Measurements from ENCODE around the gene INS.
"Not testable (repeated sequence)": the region's sequence is repeated elsewhere in the genome, so short reads cannot be mapped to it uniquely, and the experiment has no call there.

Gene INS

GRCh38 chr11:2180789-2181370, 19.9 kb upstream of the INS start:
- DNase-seq = no peak

- DNase-seq = no peak
Measured at GRCh38 chr11:2180347-2180746, 19.3 kb upstream of the INS start.

DNA sequence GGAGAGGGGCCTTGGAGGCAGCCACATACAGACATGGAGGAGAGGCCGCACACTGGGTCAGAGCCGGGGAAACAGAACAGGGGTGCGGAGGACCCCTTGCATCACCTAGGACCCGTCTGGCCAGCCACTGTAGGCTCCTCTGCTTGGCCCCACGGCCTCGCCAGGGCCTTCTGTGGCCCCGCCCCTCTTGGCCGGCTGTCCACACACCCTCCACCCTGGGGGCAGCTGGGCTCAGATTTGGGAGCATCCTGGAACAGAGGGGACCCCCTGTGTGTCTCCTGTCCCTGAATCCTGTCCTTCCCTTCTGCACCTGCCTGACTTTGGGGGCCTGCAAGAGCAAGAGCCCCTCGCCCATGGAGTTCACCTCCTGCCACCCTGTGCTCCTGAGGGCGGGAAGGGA, 18.5 kb upstream of the INS start:
- no peak for DNase-seq

- no peak for DNase-seq
Measured at GRCh38 chr11:2178906-2179494, 18.0 kb upstream of the INS start.

DNA sequence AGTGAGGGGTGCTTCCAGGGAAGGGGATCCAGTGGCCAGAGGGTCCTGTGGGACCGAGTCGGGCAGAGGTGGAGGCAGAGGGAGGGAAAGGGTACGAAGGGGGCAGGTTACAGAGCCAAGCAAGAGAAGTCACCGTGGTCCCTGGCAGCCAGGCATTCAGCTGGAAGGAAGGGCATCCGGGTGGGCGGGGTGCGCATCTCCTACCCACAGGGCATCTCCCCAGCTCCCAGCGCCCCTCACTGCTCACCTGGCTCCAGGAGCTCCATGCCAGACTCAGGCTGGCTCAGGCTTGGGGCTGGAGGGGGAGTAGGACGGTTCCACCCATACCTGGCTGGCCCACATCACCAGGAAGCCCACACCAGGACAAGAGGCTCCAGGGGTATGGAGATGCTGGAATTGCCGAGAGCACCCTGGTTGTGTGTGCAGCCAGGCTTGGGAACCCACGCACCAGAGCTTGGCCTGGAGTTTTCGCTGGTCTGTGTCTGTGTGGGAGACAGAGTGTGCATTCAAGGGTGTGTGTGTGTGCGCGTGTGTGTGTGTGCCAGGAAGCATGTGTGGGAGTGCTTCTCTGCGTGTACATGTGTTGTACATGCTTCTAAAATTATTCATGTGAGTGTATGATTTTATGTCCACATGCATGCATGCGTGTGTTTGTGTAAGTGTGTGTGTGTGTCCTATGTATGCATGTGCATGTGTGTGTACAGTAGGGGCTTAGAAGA, 17.2 kb upstream of the INS start:
- not testable (repeated sequence) for DNase-seq

DNA sequence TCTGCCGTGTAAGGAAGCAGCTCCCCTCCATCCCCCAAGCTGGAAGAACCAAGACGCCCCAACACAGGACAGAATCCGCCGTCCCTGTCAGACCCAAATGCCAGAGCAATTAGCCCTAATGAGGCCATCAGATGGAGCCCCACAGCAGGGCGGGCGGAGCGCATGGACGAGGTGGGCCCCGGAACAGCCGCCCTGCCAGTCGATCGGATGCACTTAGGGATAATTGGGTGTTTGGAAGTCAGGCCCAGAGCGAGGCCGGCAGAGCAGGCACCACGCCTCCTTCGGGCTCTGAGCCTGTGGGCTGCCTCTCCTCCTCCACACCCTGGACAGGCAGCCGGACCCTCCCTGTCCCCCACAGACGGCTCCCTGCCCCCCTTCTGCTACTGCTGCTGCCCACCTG, 16.1 kb upstream of the INS start:
- no peak for DNase-seq

DNA sequence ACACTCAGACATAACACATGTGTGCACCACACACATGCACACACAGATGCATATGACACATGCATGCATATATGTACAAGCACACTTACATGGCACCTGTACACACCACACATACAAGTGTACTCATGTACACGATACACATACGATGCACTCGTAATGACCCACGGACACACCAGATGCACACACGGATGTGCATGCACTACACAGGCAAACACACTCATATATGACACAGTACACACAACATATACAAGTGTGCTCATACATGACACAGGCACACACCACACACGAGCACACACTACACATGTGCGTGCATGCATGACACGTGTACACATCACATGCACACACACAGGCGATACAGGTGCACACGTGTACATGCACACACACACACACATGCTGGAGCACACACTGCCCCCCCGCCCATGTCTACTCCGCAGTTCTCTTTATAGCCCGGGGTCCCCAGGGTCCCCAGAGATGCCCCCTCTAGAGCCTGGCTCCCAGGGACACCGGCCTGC, 15.4 kb upstream of the INS start:
- DNase-seq = no peak

DNA sequence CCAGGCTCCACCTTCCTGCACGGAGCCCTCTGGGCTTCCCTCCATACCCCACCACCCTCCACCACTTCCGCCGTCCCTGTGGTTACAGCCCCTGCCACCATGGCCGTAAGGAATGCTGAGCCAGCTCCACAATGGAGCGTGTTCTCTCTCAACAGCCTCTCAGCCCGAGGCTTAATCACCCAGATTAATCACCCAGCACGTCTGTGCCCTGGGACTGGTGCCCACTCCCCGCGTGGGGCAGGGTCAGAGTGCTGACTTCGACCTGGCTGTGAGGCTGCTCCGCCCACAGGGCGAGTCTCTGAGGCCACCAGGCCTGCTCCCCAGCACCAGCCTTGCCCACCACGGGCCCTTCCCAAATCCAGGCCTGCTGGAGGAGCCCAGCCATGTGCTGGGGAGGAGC, 14.7 kb upstream of the INS start:
- DNase-seq = no peak

DNA sequence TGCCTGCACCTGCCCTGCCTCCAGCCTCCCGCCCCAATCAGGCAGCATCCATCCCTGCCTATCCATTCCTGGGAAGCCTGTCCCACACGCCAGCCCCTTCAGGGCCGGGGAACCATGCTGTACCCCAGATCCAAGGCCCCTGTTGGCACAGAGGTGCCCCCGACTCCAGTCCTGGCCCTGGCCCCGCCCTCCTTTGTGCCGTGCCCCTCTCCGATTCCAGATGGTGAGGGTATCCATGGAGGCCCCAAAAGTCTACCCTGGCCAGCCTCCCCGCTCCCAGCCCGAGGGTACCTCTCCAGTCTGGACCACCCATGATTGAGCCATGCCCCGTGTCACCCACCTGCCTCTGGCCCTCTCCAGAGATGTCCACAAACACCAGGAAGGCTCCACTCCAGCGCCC, 13.4 kb upstream of the INS start:
- no peak for DNase-seq

DNA sequence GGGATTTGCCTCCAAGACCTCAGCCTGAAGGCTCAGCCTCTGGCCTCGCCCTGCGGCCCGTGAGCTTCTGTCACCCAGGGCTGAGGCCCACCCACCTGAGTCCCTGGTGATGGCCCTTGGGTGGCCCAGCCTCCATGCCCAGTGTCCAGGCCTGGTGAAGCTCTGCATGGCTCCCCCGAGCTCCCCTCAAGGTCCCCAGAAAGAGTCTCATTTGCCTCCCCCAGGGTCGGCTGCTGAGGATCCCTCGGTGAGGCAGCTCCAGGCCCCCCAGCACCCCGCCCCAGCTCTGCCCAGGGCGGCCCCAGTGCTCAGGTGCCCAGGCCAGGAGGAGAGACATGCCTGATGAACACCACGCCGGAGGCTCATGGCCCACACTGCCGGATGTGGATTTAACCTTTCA, 12.8 kb upstream of the INS start:
- DNase-seq = no peak

DNA sequence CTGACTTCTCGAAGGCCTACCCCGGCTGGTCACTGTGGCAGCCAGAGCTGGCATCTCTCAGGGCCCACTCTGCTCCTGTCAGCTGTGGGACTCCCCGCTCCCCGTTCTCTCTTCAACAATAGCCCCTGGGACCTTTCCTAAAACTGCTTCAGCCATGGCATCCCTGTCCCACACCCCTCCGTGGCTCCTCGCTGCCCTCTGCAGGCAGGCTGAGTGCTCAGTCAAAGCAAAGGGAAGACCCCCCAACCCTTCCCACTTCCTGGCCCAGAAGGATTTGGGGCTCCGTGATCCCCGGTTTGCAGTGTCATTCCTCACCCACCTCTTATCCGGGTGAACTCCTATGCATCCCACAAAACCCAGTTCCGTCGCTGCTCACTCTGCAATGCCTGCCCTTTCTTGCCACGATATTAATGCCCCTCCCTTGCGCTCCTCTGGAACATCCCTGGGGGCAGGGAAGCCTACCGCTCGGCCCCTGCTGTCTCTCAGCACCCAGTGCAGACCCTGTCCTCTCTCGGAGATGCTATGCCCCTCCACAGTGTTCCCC, 12.2 kb upstream of the INS start:
- no peak for DNase-seq

DNA sequence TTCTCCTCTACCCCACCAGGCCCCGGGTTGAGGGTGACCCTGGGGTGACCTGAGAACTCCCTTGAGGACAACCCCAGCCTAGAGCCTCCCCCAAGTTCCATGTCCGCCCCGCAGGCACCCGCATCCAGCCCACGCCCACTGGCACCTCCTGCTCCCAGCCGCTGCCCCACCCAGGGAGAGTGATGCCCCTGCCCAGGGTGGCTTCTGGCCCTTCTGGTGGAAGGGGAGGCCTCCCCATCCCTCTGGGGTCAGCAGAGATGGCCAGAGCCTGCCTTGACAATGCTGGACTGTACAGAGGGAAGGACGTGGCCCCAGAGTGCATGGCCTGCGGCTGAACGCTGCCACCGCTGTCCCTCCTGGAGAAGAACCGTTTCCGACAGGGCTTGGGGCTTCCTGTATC, 11.7 kb upstream of the INS start:
- DNase-seq = no peak

DNA sequence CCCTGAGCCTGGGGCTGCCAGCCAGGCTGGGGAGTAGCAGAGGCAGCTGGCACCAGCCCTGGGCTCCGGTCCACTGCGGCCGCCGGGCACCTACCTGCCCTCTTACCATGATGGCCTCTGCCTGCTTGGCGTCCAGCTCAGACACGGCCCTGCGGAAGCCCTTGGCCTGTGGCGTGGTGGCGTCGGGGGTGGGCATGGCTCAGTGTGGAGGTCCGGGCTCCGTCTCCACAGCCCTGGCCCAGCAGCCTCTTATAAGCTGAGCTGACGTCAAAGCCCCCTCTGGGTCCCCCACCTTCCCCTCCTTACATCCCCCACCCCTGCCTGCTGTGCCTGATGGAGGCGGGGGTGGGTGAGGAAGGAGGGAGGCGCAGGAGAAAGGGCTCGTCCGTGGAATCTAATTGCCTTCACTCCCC, 10.6 kb upstream of the INS start, which contains the start of gene TH:
Gene TH, minus strand, starts transcription at position 225 of the 413 bp plus-strand sequence. Its CDS starts 29 bp downstream, at position 196.
- DNase-seq = no peak

DNA sequence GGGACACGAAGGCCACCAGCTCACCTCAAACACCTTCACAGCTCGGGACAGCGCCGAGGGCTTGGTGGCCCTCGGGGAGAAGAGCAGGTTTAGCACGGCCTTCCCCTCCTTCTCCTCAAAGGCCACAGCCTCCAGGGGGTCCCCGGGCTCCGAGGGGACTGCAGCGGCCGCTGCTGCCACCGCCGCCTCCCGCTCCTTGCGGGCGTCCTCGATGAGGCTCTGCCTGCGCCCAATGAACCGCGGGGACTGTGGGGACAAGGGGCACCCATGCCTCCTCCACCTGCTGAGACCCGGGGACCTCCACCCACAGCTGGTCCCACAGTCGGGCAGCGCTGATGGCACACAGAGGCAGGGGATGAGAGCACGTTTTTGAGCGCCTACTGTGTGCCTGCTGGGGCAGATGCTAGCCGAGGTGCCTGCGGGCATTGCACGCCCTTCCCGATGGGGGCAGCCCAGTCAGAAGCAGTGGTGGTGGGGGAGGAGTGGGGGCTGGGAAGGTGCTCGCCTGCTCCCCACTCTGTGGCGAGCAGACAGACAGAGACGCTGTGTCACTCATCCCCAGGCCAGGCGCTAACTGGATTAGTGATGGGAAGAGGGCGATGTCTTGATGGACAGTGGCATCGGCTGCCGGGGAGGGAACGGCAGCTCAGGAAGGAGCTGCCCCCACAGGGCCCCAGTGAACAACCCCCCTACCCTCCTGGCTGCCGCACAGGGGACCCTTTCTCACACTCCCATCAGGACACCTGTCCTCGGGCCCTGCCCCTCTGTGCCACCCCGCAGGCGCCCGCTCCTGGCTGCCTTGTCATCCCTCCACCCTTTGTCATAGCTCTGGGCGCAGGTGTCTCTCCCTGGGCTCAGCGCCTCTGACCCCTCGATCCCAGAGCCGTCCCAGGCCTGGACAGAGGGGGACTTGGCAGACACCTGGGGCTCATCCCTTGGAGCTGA, 8.9 kb upstream of the INS start:
- no peak for DNase-seq

GRCh38 chr11:2169005-2169378, 8.0 kb upstream of the INS start:
- no peak for DNase-seq

DNA sequence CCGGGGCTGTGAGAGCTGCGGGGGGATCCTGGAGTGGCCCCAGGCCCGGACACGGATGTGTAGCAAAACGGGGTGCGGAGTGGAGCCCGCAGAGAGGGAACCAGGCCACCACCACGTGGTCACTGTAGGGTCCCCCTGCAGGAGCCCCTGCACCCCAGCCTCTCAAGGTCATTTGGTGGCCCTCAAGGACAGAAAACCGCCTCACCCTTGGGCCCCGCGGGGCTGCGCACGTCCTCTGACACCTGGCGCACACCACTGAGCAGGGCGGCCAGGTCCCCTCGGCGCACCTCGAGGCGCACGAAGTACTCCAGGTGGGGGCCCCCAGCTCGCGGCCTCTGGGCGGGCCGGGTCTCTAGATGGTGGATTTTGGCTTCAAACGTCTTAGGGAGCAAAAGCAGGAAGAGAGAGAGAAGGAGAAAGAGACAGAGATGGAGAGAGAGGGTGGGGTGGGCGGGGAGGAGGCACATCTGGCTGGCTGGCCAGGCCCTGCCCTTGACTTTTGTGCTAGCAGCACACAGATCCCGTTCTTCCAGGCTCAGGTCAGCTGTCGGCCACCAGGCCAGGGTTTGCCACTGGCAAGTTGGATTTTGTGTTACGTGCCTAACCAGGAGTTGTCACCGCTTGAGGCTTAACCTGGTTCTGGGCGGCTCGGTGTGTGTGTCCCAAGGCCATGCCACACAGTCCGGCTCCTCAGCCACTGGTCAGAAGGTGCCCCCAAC, 7.4 kb upstream of the INS start:
- DNase-seq = no peak

GRCh38 chr11:2167141-2168045, 6.4 kb upstream of the INS start:
- DNase-seq = no peak

- DNase-seq = peak; percentile 45
Measured at GRCh38 chr11:2166091-2166851, 5.3 kb upstream of the INS start.

GRCh38 chr11:2165571-2165970, 4.6 kb upstream of the INS start:
- no peak for DNase-seq

GRCh38 chr11:2164861-2165555, 4.0 kb upstream of the INS start:
- DNase-seq = no peak
